ENCODE data around the gene PDILT.
"Not testable (repeated sequence)": the region's sequence is repeated elsewhere in the genome, so short reads cannot be mapped to it uniquely, and the experiment has no call there.

PDILT gene

DNA sequence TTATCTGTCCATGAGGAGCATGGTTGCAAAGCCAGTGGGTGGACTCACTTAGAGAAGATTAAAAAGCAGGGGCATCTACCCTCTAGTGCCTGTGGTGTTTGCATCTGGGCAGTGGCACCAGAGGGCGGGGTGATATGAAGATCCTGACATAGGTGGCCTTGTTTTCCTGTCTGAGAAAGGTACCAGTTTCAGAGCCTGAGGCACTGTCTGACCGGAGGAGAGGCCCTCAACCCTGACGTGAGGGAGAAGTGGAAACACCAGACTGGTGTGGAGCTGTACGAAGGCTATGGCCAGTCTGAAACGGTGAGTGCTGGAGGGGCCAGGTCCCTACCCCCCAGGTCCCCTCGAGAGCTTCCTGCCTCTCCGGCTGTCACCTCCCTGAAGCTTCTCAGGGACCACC, 25.0 kb upstream of the PDILT start:
- not testable (repeated sequence) for H3F3A ChIP-seq (ENCODE audit: insufficient read depth, low read length); H2AFZ ChIP-seq (ENCODE audit: low read length); H3K4me1 ChIP-seq (ENCODE audit: insufficient read depth, low read length, severe bottlenecking); H3K9me2 ChIP-seq (ENCODE audit: low read depth, low read length); H3K79me2 ChIP-seq (ENCODE audit: insufficient read depth, low read length); H4K20me1 ChIP-seq (ENCODE audit: insufficient read depth, low read length); H3K9ac ChIP-seq (ENCODE audit: low read length); H3K36me3 ChIP-seq (ENCODE audit: insufficient read depth, low read length); H3K4me3 ChIP-seq (ENCODE audit: low read depth, low read length, poor library complexity, severe bottlenecking); H3K9me3 ChIP-seq (ENCODE audit: low read length); H3K4me2 ChIP-seq (ENCODE audit: low read length); H3K27me3 ChIP-seq (ENCODE audit: insufficient read depth, low read length); H3K27ac ChIP-seq (ENCODE audit: low read depth, low read length, poor library complexity, severe bottlenecking)

DNA sequence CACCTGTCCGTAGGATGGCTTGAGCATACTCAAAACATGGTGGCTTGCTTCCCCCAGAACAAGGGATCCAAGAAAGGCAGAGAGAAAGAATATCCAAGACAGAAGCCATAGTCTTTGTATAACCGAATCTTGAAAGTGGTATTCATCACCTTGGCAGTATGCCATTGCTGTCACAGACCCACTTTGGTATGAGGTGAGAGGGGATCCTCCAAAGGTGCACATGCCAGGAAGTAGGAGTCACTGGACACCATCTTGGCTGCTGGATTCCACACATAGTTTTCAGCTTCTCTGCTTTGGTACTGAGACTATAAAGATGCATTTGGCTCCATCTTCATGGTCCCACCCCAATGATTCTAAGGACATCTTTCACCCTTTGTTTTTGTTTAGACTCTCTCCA, 22.9 kb upstream of the PDILT start:
- H3F3A ChIP-seq (ENCODE audit: insufficient read depth, low read length); H3K27me3 ChIP-seq (ENCODE audit: insufficient read depth, low read length); H3K4me3 ChIP-seq (ENCODE audit: low read depth, low read length, poor library complexity, severe bottlenecking); H3K9me2 ChIP-seq (ENCODE audit: low read depth, low read length); H3K9ac ChIP-seq (ENCODE audit: low read length); H3K36me3 ChIP-seq (ENCODE audit: insufficient read depth, low read length); H3K4me2 ChIP-seq (ENCODE audit: low read length); H3K9me3 ChIP-seq (ENCODE audit: low read length); H3K79me2 ChIP-seq (ENCODE audit: insufficient read depth, low read length); H2AFZ ChIP-seq (ENCODE audit: low read length); H4K20me1 ChIP-seq (ENCODE audit: insufficient read depth, low read length); H3K27ac ChIP-seq (ENCODE audit: low read depth, low read length, poor library complexity, severe bottlenecking); H3K4me1 ChIP-seq (ENCODE audit: insufficient read depth, low read length, severe bottlenecking): not testable (repeated sequence)

DNA sequence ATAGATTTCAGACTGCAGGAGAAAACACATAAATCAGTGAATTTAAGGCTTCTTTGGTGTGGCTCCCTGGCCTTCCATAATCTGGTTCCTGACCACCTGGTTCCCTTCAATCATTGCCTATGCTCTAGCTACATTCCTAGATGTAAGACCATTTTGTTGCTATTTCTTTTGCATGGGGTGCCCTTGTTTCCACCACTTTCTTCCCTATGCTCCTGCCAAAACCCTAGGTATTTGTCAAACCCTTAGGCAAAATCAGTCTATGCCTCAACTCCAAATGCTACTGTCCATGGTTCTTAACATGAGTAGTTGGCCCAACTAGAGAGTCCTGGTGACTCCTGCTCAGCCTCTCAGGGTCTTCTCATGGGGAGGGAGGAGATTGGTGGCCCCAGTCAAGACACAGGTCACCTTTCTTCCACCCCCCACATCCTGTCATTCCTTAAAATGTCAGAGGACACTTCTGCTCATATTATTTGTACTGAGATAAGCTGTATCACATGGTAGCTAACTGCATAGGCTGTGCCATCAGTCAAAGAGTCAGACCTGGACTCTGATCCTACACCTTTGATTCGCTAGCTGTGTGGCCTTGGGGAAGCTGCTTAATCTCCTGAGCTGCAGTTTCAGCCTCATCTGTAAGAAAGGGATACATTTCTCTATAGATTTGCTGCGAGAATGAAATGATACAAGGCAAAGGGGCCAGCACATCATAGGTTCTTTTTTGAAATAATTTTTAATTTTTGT, 19.8 kb upstream of the PDILT start:
- Histone ChIP-seq H3K9me3 (ENCODE audit: low read length) (no peaks in the 10 kb centered on the region), H3K27ac (ENCODE audit: low read depth, low read length, poor library complexity, severe bottlenecking) (no peak overlapping the region), H3K79me2 (ENCODE audit: insufficient read depth, low read length) (no peaks in the 10 kb centered on the region), H2AFZ (ENCODE audit: low read length) (no peak overlapping the region), H3K4me3 (ENCODE audit: low read depth, low read length, poor library complexity, severe bottlenecking) (no peak overlapping the region), H3K4me2 (ENCODE audit: low read length) (no peak overlapping the region), H3F3A (ENCODE audit: insufficient read depth, low read length) (no peaks in the 10 kb centered on the region), H3K9ac (ENCODE audit: low read length) (no peak overlapping the region), H3K4me1 (ENCODE audit: insufficient read depth, low read length, severe bottlenecking) (no peaks in the 10 kb centered on the region), H4K20me1 (ENCODE audit: insufficient read depth, low read length) (no peaks in the 10 kb centered on the region), H3K36me3 (ENCODE audit: insufficient read depth, low read length) (no peaks in the 10 kb centered on the region), H3K27me3 (ENCODE audit: insufficient read depth, low read length) (no peaks in the 10 kb centered on the region), H3K9me2 (ENCODE audit: low read depth, low read length) (no peaks in the 10 kb centered on the region)
- TF ChIP-seq EZH2 (IDR thresholded peaks at IDR 0.05; ENCODE audit: borderline replicate concordance, low read length) = no peak
- TF ChIP-seq, protein P1, sequence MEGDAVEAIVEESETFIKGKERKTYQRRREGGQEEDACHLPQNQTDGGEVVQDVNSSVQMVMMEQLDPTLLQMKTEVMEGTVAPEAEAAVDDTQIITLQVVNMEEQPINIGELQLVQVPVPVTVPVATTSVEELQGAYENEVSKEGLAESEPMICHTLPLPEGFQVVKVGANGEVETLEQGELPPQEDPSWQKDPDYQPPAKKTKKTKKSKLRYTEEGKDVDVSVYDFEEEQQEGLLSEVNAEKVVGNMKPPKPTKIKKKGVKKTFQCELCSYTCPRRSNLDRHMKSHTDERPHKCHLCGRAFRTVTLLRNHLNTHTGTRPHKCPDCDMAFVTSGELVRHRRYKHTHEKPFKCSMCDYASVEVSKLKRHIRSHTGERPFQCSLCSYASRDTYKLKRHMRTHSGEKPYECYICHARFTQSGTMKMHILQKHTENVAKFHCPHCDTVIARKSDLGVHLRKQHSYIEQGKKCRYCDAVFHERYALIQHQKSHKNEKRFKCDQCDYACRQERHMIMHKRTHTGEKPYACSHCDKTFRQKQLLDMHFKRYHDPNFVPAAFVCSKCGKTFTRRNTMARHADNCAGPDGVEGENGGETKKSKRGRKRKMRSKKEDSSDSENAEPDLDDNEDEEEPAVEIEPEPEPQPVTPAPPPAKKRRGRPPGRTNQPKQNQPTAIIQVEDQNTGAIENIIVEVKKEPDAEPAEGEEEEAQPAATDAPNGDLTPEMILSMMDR (IDR thresholded peaks at IDR 0.05; ENCODE audit: low read length) = no peak

- not testable (repeated sequence) for H3K4me3 ChIP-seq (ENCODE audit: low read depth, low read length, poor library complexity, severe bottlenecking); H3F3A ChIP-seq (ENCODE audit: insufficient read depth, low read length); H3K4me1 ChIP-seq (ENCODE audit: insufficient read depth, low read length, severe bottlenecking); H4K20me1 ChIP-seq (ENCODE audit: insufficient read depth, low read length); H3K79me2 ChIP-seq (ENCODE audit: insufficient read depth, low read length); H3K27me3 ChIP-seq (ENCODE audit: insufficient read depth, low read length); H3K9ac ChIP-seq (ENCODE audit: low read length); H3K4me2 ChIP-seq (ENCODE audit: low read length); H3K9me2 ChIP-seq (ENCODE audit: low read depth, low read length); H3K36me3 ChIP-seq (ENCODE audit: insufficient read depth, low read length); H2AFZ ChIP-seq (ENCODE audit: low read length); H3K9me3 ChIP-seq (ENCODE audit: low read length); H3K27ac ChIP-seq (ENCODE audit: low read depth, low read length, poor library complexity, severe bottlenecking)
Measured at GRCh38 chr16:20423772-20424128, 19.2 kb upstream of the PDILT start.

GRCh38 chr16:20421748-20422147, 17.2 kb upstream of the PDILT start:
- H3K79me2 ChIP-seq (ENCODE audit: insufficient read depth, low read length); H3K27ac ChIP-seq (ENCODE audit: low read depth, low read length, poor library complexity, severe bottlenecking); H3F3A ChIP-seq (ENCODE audit: insufficient read depth, low read length); H3K9me3 ChIP-seq (ENCODE audit: low read length); H3K4me1 ChIP-seq (ENCODE audit: insufficient read depth, low read length, severe bottlenecking); H4K20me1 ChIP-seq (ENCODE audit: insufficient read depth, low read length); H3K9me2 ChIP-seq (ENCODE audit: low read depth, low read length); H2AFZ ChIP-seq (ENCODE audit: low read length); H3K27me3 ChIP-seq (ENCODE audit: insufficient read depth, low read length); H3K9ac ChIP-seq (ENCODE audit: low read length); H3K36me3 ChIP-seq (ENCODE audit: insufficient read depth, low read length); H3K4me2 ChIP-seq (ENCODE audit: low read length); H3K4me3 ChIP-seq (ENCODE audit: low read depth, low read length, poor library complexity, severe bottlenecking): not testable (repeated sequence)

- H3K4me1 ChIP-seq (ENCODE audit: insufficient read depth, low read length, severe bottlenecking); H3K27me3 ChIP-seq (ENCODE audit: insufficient read depth, low read length); H3K79me2 ChIP-seq (ENCODE audit: insufficient read depth, low read length); H4K20me1 ChIP-seq (ENCODE audit: insufficient read depth, low read length); H3F3A ChIP-seq (ENCODE audit: insufficient read depth, low read length); H3K9me2 ChIP-seq (ENCODE audit: low read depth, low read length); H3K27ac ChIP-seq (ENCODE audit: low read depth, low read length, poor library complexity, severe bottlenecking); H2AFZ ChIP-seq (ENCODE audit: low read length); H3K36me3 ChIP-seq (ENCODE audit: insufficient read depth, low read length); H3K9me3 ChIP-seq (ENCODE audit: low read length); H3K4me2 ChIP-seq (ENCODE audit: low read length); H3K9ac ChIP-seq (ENCODE audit: low read length); H3K4me3 ChIP-seq (ENCODE audit: low read depth, low read length, poor library complexity, severe bottlenecking): not testable (repeated sequence)
Measured at GRCh38 chr16:20419093-20419492, 14.6 kb upstream of the PDILT start.

Data from OCI-LY1 (cell line).